Nephron (organoid): ENCODE data around the gene ARHGEF33.

Experiments
- H3K27ac Mint-ChIP-seq, 3 experiments: 2 replicates each; pipeline ENCODE4 v1.8.0; 2020; ENCODE audit warnings: mixed read lengths in 3 of 3, mild to moderate bottlenecking in 2 of 3, moderate library complexity in 1 of 3
- H3K27me3 Mint-ChIP-seq: 2 replicates; pipeline ENCODE4 v1.8.0; 2021; ENCODE audit warnings: low read depth, mild to moderate bottlenecking, moderate library complexity, mixed read lengths
- H3K36me3 Mint-ChIP-seq: 2 replicates; pipeline ENCODE4 v1.8.0; 2020; ENCODE audit warnings: low read depth, mixed read lengths
- H3K4me1 Mint-ChIP-seq: 2 replicates; pipeline ENCODE4 v1.8.0; 2020; ENCODE audit warnings: mixed read lengths
- H3K4me3 Mint-ChIP-seq, 3 experiments: 2 replicates each; pipeline ENCODE4 v1.8.0; 2020; ENCODE audit warnings: mild to moderate bottlenecking in 3 of 3, mixed read lengths in 3 of 3, moderate library complexity in 2 of 3
- H3K9me3 Mint-ChIP-seq: 2 replicates; pipeline ENCODE4 v1.8.0; 2020; ENCODE audit warnings: mixed read lengths
- TF ChIP-seq, protein P1 (sequence below), 3 experiments: fragments of 200-600 bp; sonication (generic); IDR thresholded peaks; one replicate each; pipeline ENCODE4 v1.5.0; 2021; ENCODE audit warnings: antibody characterized with exemption in 3 of 3; ENCODE audit not compliant: unreplicated experiment in 3 of 3

ARHGEF33 gene

DNA sequence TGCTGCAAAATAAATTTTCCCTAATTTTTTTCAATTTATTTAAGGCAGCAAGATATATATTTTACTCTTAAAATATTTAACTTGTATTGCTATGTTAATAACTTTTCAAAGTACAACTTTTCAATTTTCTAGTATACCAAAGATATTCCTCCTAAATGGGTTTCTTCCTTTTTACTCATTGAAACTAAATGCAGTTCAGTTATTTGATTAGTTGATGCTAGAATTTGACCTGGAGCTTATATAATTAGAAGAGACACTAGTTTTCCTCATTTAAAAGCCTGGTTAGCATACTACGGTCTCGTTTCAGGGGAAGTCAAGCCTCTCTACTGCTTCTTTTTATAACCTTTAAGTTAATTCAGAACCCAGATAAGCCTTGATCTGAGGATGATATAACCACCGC lies at the start of gene ARHGEF33:
ARHGEF33 (plus strand) TSS at position 301 of the 400 bp plus-strand sequence. CDS start 29,573 bp downstream, outside the sequence.
- Mint-ChIP-seq H3K36me3 (peaks cover 4% of the 10 kb centered on the region), H3K4me3 (no peak within 1 kb of the TSS), H3K27ac (no peak within 1 kb of the TSS), H3K4me1 (no peaks in the 10 kb centered on the region), H3K9me3 (no peaks in the 10 kb centered on the region), H3K27me3 (no peaks in the 10 kb centered on the region)
- TF ChIP-seq, protein P1, sequence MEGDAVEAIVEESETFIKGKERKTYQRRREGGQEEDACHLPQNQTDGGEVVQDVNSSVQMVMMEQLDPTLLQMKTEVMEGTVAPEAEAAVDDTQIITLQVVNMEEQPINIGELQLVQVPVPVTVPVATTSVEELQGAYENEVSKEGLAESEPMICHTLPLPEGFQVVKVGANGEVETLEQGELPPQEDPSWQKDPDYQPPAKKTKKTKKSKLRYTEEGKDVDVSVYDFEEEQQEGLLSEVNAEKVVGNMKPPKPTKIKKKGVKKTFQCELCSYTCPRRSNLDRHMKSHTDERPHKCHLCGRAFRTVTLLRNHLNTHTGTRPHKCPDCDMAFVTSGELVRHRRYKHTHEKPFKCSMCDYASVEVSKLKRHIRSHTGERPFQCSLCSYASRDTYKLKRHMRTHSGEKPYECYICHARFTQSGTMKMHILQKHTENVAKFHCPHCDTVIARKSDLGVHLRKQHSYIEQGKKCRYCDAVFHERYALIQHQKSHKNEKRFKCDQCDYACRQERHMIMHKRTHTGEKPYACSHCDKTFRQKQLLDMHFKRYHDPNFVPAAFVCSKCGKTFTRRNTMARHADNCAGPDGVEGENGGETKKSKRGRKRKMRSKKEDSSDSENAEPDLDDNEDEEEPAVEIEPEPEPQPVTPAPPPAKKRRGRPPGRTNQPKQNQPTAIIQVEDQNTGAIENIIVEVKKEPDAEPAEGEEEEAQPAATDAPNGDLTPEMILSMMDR (IDR thresholded peaks at IDR 0.05; ENCODE audit: unreplicated experiment in 3 of 3), result no peak

DNA sequence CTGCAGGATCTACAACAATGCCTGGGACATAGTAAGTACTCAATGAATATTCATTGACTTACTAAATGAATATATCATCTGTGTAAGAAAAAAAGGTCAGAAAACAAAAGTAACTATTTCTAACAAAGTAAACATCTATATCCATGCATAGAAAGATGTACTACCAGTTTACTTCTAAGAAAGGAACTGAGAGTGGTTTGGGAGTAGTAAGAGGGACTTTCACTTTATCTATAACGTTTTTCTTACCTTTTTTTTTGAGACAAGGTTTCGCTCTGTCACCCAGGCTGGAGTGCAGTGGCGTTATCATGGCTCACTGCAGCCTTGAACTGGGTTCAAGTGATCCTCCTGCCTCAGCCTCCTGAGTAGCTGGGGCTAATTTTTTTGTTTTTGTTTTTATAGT lies 39.6 kb upstream of the ARHGEF33 start:
- H3K4me1 Mint-ChIP-seq, result no peaks in the 10 kb centered on the region
- H3K9me3 Mint-ChIP-seq, result no peaks in the 10 kb centered on the region

DNA sequence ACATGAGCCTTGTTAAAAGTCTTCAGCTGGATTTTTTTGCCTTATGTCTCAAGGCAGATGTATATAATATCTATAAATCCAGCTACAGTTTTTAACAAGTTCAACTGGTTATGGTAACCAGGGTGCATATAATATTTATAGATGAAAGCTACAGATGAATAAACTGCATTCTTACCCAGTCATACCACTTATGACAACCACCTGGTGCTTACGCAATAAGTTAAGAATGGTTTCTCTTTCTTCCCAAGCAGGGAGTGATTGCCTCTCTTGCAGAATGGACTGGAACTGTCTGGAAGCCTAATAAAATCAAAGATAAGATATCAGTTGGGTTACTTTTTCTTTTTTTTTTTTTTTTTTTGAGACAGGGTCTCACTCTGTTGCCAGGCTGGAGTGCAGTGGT lies 33.5 kb upstream of the ARHGEF33 start:
- TF ChIP-seq, protein P1 (IDR thresholded peaks at IDR 0.05; ENCODE audit: unreplicated experiment in 3 of 3), result no peak
- H3K27ac Mint-ChIP-seq, result no peak overlapping the region

More for the DNA sequence above, 39.6 kb upstream of the ARHGEF33 start:
- H3K27ac Mint-ChIP-seq, result no peak overlapping the region
- TF ChIP-seq, protein P1 (IDR thresholded peaks at IDR 0.05; ENCODE audit: unreplicated experiment in 3 of 3), result no peak
- no peaks in the 10 kb centered on the region for H3K27me3 Mint-ChIP-seq
- H3K36me3 Mint-ChIP-seq, result peaks cover 73% of the 10 kb centered on the region
- no peak overlapping the region for H3K4me3 Mint-ChIP-seq

DNA sequence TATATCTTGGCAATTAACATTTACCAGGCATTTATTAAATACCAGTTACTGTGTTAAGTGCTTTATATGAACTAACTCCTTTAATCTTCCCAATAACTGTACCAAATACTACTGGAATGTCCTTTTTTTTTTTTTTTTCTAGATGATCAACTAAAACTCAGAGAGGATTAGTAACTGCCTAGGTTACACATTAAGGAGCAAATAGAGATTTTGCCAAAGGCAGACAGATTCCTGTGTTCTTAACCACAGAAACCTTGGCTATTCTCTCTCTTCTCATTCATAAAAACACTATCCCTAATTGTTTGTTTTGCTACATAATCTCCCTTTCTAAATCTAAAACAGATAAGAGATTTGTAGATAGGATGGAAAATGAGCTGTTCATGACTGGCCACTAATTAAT lies 27.2 kb upstream of the ARHGEF33 start:
- H3K4me3 Mint-ChIP-seq, result no peak overlapping the region
- peaks cover 63% of the 10 kb centered on the region for H3K36me3 Mint-ChIP-seq
- peak overlapping the region in 2 of 3 experiments; percentile 60 to 78 for H3K27ac Mint-ChIP-seq
- no peaks in the 10 kb centered on the region for H3K27me3 Mint-ChIP-seq
- H3K4me1 Mint-ChIP-seq, result no peaks in the 10 kb centered on the region
- H3K9me3 Mint-ChIP-seq, result peaks cover 2% of the 10 kb centered on the region
- TF ChIP-seq, protein P1 (IDR thresholded peaks at IDR 0.05; ENCODE audit: unreplicated experiment in 3 of 3), result no peak

More for the DNA sequence above, 33.5 kb upstream of the ARHGEF33 start:
- no peaks in the 10 kb centered on the region for H3K27me3 Mint-ChIP-seq
- H3K36me3 Mint-ChIP-seq, result peaks cover 70% of the 10 kb centered on the region
- peaks cover 2% of the 10 kb centered on the region for H3K9me3 Mint-ChIP-seq
- H3K4me3 Mint-ChIP-seq, result no peak overlapping the region
- H3K4me1 Mint-ChIP-seq, result no peaks in the 10 kb centered on the region

DNA sequence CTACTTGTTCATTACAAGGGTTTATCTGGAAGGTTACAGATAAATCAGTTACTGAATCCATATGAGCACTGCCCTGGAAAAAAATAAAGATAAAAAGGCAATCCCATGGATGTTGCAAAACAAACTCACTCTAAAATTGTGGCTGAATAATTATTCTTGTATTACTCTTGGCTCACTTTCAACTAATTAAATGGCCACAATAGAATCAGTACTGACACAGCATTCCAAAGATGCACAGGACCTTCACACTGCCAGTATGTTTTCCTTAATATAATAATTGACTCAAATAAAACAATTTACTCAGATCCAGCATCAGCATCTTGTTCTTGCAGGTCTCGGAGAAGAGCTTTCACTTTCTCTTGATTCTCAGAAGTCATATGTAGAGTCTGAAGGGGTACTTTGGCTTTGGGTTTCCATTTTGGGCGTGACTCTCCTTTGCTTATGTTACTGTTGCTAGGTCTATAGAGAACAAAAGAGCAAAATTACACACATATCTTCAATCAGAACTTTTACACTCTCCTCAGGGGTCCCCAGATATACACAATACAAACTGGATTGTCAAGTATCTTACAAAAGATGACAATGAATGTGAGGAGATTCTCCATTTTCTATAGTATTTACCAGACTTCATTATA lies 26.5 kb upstream of the ARHGEF33 start:
- Mint-ChIP-seq H3K9me3 (peaks cover 2% of the 10 kb centered on the region), H3K4me3 (peak overlapping the region in 1 of 3 experiments; percentile 1), H3K27ac (peak overlapping the region; percentile 32 to 78 (median 60)), H3K36me3 (peaks cover 63% of the 10 kb centered on the region), H3K4me1 (no peaks in the 10 kb centered on the region), H3K27me3 (no peaks in the 10 kb centered on the region)
- TF ChIP-seq, protein P1 (IDR thresholded peaks at IDR 0.05; ENCODE audit: unreplicated experiment in 3 of 3), result no peak
